Mammary epithelial cell (primary cell): ENCODE measurements around the gene TNXB.

Experiments used
- CTCF ChIP-seq, 2 donors: IDR thresholded peaks in 1 of 2; conservative IDR thresholded peaks in 1 of 2; 2 replicates each; pipeline ENCODE4 v1.5.1; 2011 to 2012; ENCODE audit warnings: inconsistent platforms in 2 of 2, low read length in 2 of 2, mild to moderate bottlenecking in 2 of 2, control low read depth in 1 of 2, low read depth in 1 of 2; ENCODE audit not compliant: insufficient read depth in 1 of 2; ENCODE audit errors: extremely low read depth in 1 of 2
- EZH2 ChIP-seq: IDR thresholded peaks from 2 replicates; pipeline ENCODE4 v1.6.1; 2012; ENCODE audit warnings: low read length, inconsistent platforms, borderline replicate concordance

- TF ChIP-seq EZH2 (no peak), CTCF (conservative IDR thresholded peaks at IDR 0.05 in 1 of 2, IDR thresholded peaks at IDR 0.05 in 1 of 2; ENCODE audit: extremely low read depth in 1 of 2, insufficient read depth in 1 of 2, low read depth in 1 of 2, low read length in 2 of 2) (no peak)
These were observed 48.9 kb upstream of the TNXB start for GRCh38 chr6:32158052-32158451.
